A549 treated with AZD9567 at 1 μM for 4 hours (cell line): ENCODE results near the gene CCR8. TPM values are rescaled to one million over a fixed set of nuclear protein-coding genes. Genes with fewer than 3 reads are reported as not detected.

ENCODE experiments used
- total RNA-seq: library from RNA; stranded (reverse); fragments of 200-300 nt; extraction: Qiagen RNA extraction; gene quantifications from 5 replicates; pipeline ENCODE4 v1.2.3, GENCODE V29; 2022; ENCODE audit not compliant: insufficient read depth

CCR8 gene
- not detected in 5 replicates for total RNA-seq

GRCh38 chr3:39329493-39329892 lies at the start of gene CCR8:
TSS of gene CCR8 (plus strand) at chr3:39329709. CDS start at chr3:39332332, 2,623 bp downstream.

GRCh38 chr3:39279745-39280517 lies 49.6 kb upstream of the CCR8 start, which contains the start of gene CX3CR1:
TSS of gene CX3CR1 (minus strand) at chr3:39280036. CDS start at chr3:39266509, 13,527 bp downstream.

Other genes with a start within 250 kb of the CCR8 start
- 19.3 to 35.7 TPM (median 32.2 TPM) in 5 replicates for gene GORASP1, start 222.1 kb upstream of the CCR8 start, total RNA-seq
- gene TTC21A, start 222.0 kb upstream of the CCR8 start, total RNA-seq = 2.1 to 5.2 TPM (median 2.5 TPM) in 5 replicates
- gene CSRNP1, start 176.1 kb upstream of the CCR8 start, total RNA-seq = 16.3 to 20.7 TPM (median 18.2 TPM) in 5 replicates
- gene XIRP1, start 137.1 kb upstream of the CCR8 start, total RNA-seq = 0.09 to 0.21 TPM (median 0.11 TPM) in 4 of 5 replicates, not detected in the other
- 0.05 to 0.06 TPM (median 0.06 TPM) in 3 of 5 replicates, not detected in the others for gene CX3CR1, start 49.7 kb upstream of the CCR8 start, total RNA-seq
- 38.5 to 45.8 TPM (median 42.9 TPM) in 5 replicates for gene SLC25A38, start 53.7 kb downstream of the CCR8 start, total RNA-seq
- 2,646 to 2,954 TPM (median 2,710 TPM) in 5 replicates for gene RPSA, start 77.0 kb downstream of the CCR8 start, total RNA-seq
- 0.09 to 0.18 TPM (median 0.12 TPM) in 4 of 5 replicates, not detected in the other for gene MOBP, start 138.0 kb downstream of the CCR8 start, total RNA-seq